Measurements from ENCODE around the gene ZEB1.

DNA sequence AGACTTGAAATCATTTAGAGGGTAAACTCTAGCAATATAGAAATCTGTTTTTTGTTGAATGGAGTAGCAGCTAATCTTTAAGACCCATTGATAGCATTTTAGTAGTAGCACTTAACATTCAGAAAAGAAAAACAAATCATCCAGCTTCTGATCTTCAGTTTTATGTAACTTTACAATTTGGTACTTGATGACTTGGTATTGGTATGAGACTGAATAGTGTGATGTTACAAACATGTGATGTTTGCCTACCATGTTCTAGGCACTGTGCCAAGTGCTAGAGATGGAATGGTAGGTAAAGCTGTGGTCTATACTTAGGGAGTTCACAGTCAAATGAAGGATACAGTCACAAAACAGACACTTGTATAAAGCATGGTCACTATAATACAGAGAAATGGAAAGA, 21.3 kb downstream of the ZEB1 start:
- TF ChIP-seq, protein P1, sequence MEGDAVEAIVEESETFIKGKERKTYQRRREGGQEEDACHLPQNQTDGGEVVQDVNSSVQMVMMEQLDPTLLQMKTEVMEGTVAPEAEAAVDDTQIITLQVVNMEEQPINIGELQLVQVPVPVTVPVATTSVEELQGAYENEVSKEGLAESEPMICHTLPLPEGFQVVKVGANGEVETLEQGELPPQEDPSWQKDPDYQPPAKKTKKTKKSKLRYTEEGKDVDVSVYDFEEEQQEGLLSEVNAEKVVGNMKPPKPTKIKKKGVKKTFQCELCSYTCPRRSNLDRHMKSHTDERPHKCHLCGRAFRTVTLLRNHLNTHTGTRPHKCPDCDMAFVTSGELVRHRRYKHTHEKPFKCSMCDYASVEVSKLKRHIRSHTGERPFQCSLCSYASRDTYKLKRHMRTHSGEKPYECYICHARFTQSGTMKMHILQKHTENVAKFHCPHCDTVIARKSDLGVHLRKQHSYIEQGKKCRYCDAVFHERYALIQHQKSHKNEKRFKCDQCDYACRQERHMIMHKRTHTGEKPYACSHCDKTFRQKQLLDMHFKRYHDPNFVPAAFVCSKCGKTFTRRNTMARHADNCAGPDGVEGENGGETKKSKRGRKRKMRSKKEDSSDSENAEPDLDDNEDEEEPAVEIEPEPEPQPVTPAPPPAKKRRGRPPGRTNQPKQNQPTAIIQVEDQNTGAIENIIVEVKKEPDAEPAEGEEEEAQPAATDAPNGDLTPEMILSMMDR (IDR thresholded peaks at IDR 0.05; ENCODE audit: low read length) = no peak
- no peak for TF ChIP-seq EZH2 (optimal IDR thresholded peaks at IDR 0.05; ENCODE audit: low read depth, low read length)
- TF ChIP-seq EZH2phosphoT487 (IDR thresholded peaks at IDR 0.05; ENCODE audit: low read length) = no peak
